Epithelial cell of esophagus (primary cell): ENCODE data around the gene TPSB2.
"Not testable (repeated sequence)": the region's sequence is repeated elsewhere in the genome, so short reads cannot be mapped to it uniquely, and the experiment has no call there.

Experiments used
- DNase-seq: peaks from one replicate; pipeline ENCODE4 v3.0.0; 2010; ENCODE audit warnings: low read depth
- H3K4me3 ChIP-seq: 2 replicates; pipeline ENCODE4 v1.5.1; 2011; ENCODE audit warnings: mild to moderate bottlenecking, low read length, control low read depth
- CTCF ChIP-seq: IDR thresholded peaks from 2 replicates; pipeline ENCODE4 v1.5.1; 2011; ENCODE audit warnings: low read depth, mild to moderate bottlenecking, low read length, control low read depth, inconsistent platforms; ENCODE audit not compliant: insufficient read depth; ENCODE audit errors: missing control alignments

Gene TPSB2

GRCh38 chr16:1274767-1275166 is 44.8 kb upstream of the TPSB2 start:
- no peak for TF ChIP-seq CTCF

GRCh38 chr16:1273816-1274215 is 43.8 kb upstream of the TPSB2 start:
- TF ChIP-seq CTCF: no peak
- no peak overlapping the region for H3K4me3 ChIP-seq
- DNase-seq: no peak

More at GRCh38 chr16:1274767-1275166, 44.8 kb upstream of the TPSB2 start:
- no peak for DNase-seq
- no peak overlapping the region for H3K4me3 ChIP-seq

GRCh38 chr16:1272453-1273198 is 42.6 kb upstream of the TPSB2 start:
- H3K4me3 ChIP-seq: no peak overlapping the region
- no peak for TF ChIP-seq CTCF
- DNase-seq: no peak

- DNase-seq, H3K4me3 ChIP-seq: not testable (repeated sequence)
Observed at GRCh38 chr16:1271724-1272413, 41.9 kb upstream of the TPSB2 start.

GRCh38 chr16:1271380-1271723 is 41.4 kb upstream of the TPSB2 start:
- no peak overlapping the region for H3K4me3 ChIP-seq
- no peak for TF ChIP-seq CTCF
- no peak for DNase-seq

GRCh38 chr16:1269418-1269817 is 39.4 kb upstream of the TPSB2 start:
- DNase-seq: not testable (repeated sequence)

GRCh38 chr16:1265826-1266225 is 35.8 kb upstream of the TPSB2 start:
- H3K4me3 ChIP-seq: no peak overlapping the region
- no peak for DNase-seq
- TF ChIP-seq CTCF: no peak

More at GRCh38 chr16:1269418-1269817, 39.4 kb upstream of the TPSB2 start:
- H3K4me3 ChIP-seq: not testable (repeated sequence)

- no peak for DNase-seq
- no peak for TF ChIP-seq CTCF
- no peak overlapping the region for H3K4me3 ChIP-seq
Observed at GRCh38 chr16:1265090-1265630, 35.2 kb upstream of the TPSB2 start.
